ENCODE data around the gene SLC38A10.

The SLC38A10 gene

DNA sequence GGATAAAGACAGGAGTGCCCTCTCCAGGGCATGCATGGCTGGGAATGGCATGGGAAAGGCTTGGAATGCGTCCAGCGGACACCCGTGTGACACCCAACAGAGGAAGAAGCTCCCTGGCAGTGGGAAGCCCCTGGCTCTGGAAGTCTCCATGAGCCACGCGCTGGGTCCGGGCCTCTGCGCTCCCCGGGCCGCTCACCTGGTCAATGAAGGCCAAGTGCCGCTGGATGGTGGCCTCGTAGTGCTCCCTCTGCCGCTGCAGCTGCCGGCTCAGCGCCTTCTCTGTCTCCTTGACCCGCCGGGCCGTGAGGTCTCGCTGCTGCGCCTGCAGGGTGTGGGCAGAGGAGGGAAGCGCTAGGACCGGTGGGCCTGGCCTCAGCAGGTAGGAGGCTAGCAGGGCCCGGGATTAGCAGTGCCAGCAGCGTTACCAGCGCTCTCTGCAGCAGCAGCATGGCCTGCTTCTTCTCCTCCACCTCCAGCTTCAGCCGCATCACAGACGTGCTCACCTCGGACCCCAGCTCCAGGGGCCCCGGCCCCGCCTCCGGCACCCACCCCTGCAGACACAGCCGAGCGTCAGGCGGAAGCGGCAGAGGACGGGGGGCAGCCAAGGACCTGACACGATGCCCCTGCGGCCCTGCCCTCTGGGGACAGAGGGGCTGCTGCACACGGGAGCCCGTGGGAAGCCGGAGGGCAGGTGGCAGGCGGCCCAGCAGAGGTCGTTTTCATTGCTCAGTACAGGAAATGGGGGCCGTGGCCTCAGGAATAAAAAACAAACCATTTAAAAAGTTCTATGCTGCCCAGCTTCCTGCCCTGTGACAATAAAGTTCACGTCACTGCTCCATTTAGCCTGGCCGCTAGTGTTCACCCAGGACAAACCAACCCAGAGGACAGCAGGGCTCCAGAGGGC lies 98.3 kb downstream of the SLC38A10 start:
- in situ Hi-C loops (cut with HindIII; ENCODE audit: low sequenced_read_pairs), result no loop called here

DNA sequence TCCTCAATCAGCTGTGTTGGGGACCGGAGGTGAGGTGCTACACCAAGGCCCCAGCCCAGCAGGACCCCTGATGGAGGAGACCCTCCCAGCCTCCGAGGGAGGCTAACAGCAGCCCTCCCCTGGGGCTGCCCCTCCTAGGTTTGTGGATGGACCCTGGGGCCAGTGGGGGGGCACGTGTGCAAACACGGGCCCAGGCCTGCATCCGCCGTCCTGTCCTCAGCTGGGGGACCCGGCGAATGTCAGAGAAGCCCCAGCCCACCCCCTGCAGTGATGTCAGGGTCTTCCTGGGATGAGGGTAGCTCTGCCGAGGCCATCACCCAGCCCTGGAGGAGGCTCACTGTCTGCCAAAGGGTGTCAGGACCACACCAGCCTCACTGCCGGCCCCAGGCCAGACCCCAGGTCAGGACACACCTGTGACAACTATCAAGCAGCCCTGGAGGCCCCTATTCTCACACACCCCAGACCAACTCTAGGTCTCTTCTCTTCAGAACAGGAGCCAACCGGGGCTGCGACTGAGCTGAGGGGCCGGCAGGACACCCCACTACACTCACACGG lies 99.1 kb downstream of the SLC38A10 start:
- in situ Hi-C loops (cut with HindIII; ENCODE audit: low sequenced_read_pairs), result no loop called here
